NCI-H128 (cell line): ENCODE results near the gene RBFOX2.
"Not testable (repeated sequence)": the region's sequence is repeated elsewhere in the genome, so short reads cannot be mapped to it uniquely, and the experiment has no call there.

Experiments
- DNase-seq: peaks from one replicate; lab custom pipeline; 2025; ENCODE audit not compliant: unreplicated experiment; lab: John Stamatoyannopoulos, UW

The RBFOX2 gene

DNA sequence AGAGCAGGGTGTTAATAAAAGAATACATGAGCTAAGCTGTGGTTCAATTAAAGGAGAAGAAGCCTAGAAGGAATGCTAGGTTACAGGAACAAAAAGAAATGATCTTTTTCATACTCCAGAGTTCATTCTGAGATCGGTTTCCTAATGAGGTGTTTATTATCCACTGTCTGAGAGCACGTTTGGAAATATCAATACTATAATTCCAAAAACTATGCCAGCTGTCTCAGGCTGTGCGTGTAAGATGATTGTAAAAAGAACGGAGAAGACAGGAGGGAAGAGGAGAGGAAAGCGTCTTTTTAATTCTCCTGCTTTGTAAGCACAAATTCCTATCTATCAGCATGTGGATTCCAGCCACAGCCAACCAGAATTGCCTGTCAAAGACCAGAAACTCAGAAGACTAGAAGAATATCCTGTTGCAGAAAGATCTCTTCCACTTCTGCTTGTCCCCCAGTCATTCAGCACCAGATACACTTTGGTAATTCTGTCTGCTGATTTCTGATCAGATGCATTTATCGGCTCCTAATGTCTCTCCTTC lies 285.2 kb downstream of the RBFOX2 start:
- DNase-seq, result no peak

DNA sequence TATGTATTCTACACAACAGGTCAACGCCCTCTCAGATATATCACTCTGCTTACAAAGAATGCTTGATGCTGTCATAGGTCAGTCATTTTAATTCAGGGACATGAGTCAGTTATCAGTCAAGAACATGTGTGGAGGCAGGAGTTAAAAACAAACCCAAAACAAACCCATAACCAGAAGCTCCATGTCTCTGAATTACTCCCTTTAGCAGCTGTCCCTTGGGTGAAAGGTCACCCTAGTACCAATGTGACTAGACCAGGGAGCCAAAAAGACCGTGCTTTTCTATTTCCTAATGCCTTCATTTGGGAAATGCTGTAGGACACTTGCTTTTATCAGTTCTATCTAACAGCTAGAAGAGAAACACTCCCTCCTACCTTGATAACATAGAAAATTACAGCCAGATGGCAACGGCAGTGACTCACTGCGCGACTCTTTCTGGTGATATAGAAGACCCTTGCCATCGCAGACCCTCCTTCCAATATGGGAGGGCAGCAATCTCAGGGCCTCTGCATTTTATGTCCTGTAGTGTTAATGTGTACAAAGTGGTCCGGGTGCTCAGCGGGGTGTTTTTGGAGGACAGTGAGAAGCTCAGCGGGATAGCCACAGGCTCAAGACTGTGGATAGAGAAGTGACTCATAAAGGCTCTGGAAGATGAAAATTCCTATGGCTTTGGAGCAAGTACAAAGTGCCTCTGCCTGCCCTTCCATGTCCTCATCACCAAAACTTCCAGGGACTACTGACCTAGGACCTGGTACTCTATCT lies 286.1 kb downstream of the RBFOX2 start:
- no peak for DNase-seq

DNA sequence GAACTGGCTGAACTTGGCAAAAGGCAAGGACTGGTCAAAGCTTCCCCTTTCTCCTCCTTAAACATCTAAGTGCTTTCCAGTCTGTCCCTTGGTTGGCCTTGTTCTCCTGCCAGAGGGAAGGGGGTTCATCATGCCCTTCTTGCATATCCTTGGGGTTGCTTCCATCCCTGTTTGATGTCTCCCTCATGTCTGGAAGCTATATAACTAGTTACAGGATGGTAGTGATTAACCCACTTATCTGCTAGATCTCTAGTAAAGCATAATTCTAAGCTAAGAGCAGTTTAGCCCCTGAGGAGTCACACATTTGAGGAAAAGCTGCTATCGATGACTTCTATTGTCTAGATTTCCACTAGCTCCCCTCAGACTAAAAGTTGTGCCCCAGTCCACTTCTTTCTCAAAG lies 288.0 kb downstream of the RBFOX2 start:
- DNase-seq, result no peak

DNA sequence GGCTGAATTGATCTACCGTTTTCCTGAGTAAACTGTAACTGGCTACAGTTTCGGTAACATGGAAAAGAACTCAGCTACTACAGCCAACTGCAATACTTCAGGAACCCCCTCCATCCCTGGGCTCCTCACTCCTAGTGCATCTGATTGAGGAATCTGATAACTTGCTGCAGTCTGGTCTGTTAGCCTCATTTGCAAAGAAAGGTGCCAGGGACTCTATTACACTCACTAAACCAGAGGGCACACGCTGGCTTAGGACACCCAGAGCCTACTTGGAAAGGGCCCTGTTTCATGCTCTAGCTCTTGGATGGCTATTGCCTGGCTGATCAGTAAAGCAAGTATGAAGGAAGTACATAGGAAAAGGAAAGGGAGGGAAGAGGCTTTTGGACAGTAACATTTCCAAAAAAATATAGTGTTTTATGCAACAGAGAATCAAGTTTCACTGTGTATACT lies 288.7 kb downstream of the RBFOX2 start:
- DNase-seq, result no peak

DNA sequence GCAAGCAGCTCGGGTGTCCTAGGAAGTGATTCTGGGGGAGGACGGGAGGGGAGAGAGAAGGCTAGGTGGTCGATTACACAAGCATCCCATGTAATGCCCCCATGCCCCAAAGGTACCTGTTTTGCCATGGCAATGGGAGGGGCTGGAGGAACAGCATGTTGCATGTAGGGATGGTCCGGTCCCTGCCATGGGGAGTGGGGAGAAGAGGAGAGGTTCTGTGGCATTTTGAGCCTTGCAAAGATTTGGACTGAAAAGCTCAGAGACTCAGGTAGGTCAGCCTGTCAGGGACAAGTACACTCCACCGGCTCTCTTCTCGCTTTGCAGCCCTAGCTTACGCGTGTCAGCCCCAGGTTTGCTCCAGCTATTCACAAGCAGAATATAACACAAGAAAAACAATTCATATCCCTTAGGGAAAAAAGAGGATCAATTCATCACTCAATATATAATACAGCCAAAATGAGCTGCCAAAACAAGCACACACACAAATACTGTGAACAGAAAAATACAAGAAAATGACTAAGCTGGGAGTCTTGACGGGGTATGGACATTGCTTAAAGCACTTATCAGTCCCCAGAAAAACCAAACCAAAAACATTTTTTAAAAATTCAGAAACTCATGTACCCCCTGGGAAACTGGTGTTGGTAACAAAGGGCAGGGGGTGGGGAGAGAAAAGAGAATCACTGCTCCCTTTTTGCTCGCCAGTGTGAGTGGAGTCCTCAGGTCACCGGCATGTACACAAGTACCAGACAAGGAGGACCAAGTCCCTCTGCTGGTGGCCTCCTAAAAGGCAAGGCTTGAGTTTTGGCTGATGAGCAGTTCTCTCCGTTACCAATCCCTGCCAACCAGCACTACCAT lies 289.3 kb downstream of the RBFOX2 start:
- DNase-seq, result no peak

DNA sequence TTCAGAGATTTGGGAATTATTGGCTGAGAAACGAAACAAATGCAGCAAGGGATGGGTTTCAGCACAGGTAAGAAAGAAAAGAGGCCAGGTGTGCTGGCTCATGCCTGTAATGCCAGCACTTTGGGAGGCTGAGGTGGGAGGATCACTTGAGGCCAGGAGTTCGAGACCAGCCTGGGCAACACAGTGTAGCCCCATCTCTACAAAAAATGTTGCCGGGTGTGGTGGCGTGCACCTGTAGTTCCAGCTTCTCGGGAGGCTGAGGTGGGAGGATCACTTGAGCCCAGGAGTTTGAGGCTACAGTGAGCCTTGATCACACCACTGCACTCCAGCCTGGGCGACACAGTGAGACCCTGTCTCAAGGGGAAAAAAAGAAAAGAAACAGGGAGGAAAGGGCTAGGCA lies 290.7 kb downstream of the RBFOX2 start:
- not testable (repeated sequence) for DNase-seq

DNA sequence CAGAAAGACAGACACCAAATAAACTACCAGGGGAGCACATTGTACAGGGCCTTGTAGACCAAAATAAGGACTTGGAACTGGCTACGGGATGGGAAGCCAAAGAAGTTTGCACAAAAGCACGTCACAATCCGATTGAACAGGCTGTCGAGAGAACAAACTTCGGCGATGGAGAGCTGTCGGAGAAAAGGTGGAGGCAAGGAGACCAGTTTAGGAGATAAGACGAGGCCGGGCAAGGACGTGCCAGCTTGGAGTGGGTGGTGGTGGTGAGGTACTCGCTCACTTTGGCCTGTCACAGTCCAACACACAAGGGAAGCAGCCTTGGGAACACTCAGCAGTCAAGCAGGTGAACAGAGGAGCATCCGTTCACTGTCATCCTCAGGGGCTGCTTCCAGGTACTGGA lies 291.9 kb downstream of the RBFOX2 start:
- DNase-seq, result no peak

DNA sequence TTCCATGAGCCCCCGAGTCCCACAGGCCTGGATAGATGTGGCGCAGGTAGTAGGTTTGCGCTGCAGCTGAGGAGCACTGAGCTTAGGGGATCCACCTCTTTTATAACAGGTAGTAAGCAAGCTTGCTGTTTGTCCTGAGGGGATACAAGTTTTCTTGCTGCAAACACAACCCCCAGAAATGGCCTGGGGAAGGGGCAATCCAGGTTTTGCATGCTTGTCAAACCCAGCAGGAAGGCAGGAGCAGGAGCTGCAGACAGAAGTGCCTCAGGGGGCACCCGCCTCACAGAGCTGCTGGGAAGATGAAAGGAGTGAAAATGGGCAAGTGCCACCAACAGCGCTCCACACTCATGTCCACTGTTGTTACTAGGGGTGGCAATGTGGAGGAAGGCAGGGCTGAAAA lies 292.5 kb downstream of the RBFOX2 start:
- no peak for DNase-seq

DNA sequence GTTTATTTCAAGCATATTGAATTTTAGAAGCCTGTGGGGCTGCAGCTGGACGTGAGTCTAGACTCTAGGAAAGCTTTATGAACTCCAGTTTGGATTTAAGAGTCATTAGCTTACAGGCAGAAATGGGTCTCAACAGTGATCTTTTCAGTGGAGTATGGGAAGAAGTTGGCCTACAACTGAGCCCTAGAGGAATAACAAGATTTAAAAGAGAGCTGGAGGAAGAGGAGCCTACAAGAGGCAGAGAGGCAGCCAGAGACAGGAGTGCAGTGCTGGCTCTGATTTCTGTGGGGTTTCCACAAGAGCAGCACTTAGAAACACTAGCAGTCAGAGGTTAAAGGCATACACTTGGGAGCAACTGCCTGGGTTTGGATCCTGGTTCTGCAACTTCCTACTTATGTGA lies 293.1 kb downstream of the RBFOX2 start:
- no peak for DNase-seq

DNA sequence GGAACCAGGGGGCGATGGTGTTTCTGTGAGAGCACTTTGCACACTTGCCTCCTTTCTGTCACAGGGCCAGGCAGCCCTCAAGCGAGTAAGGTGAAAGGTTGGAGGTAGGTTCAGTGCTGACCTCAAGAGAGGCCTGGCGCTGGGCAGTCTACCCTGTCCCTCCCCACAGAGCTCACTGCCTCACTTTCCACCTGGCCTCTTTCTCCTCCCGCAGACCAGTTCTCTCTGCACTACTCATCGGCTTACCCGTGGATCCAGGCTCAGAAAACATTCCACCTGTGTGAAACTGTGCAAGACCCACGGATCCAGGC lies 294.2 kb downstream of the RBFOX2 start:
- DNase-seq, result no peak

DNA sequence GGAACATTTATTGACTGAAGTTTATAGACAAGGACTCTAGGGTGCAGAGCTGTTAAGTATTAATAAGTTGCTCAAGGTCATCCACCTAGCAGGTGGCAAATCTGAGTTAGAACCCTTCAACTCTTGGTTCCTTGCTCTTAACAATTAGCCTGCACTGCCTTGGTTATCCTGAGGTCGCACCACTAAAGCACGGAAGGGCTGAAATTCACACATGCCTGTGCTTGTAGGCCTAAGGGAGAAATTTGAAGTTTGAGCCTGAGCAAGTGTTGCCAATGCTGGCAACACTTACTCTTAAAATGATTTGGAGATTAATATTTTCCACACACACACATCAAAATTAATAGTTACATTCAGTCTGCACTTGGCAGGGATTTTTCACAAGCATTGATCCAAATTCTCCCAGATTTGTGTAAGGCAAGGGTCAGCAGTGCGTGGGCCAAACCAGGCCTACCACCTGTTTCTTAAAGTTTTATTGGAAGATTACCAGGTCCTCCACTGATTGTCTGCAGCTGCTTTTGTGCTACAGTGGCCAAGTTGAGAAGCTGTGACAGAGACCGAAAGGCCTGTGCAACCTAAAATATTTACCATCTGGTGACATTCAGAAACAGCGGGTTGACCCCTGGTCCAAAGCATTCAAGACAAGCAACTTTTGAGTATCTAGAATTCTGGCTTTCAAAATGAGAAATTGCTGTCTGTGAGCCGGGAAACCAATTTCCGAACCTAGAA lies 294.7 kb downstream of the RBFOX2 start:
- no peak for DNase-seq

DNA sequence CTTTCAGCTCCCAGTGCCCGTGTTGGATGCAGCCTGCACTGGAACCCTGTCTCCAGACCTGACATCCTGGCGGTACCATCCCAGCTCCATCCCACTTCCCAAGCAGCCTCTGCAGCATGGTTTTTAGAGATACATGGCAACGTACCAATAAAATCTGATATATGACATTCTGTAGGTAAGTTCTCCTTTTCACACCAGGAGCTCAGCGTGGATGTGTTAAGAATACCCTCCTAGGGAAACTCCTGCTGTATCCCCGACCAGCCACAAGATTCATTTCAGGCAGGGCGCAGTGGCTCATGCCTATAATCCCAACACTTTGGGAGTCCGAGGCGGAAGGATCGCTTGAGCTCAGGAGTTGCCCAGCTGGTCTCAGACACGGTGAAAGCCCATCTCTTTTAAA lies 295.6 kb downstream of the RBFOX2 start:
- no peak for DNase-seq

DNA sequence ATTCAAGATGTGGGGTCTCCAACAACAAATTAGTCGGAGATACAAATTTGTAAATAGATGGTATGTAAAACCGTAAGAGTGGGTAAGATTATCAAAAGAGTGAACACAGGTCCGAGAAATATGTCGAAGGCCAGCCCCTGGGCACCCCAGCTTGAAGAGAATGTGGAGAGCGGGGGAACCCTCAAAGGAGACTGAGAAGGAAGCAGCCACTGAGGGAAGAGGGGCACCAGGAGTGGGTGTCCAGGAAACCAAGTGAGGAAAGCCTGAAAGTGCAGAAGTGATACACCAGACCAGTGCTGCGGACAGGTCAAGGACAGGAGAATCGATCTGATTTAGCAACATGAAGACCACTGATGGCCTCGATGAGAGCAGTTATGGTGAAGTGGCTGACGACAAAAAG lies 296.5 kb downstream of the RBFOX2 start:
- DNase-seq, result no peak

DNA sequence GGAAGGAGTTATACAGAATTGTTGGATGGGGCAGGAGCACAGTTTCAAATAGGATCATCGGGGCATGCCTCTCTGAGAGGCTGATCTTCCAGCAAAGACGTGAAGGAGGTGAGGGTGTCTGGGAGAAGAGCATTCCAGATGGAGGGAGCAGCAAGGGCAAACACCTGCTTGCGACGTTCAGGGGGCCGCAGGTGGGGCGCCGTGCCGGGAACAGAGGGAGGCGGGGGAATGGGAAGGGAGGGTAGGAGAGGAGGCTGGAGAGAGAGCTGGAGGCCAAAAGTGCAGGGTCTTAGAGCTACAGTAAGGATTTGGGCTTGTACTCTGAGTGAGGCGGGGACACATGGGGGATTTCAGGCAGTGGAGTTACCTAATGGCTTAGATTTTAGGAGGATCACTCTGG lies 297.3 kb downstream of the RBFOX2 start:
- no peak for DNase-seq

DNA sequence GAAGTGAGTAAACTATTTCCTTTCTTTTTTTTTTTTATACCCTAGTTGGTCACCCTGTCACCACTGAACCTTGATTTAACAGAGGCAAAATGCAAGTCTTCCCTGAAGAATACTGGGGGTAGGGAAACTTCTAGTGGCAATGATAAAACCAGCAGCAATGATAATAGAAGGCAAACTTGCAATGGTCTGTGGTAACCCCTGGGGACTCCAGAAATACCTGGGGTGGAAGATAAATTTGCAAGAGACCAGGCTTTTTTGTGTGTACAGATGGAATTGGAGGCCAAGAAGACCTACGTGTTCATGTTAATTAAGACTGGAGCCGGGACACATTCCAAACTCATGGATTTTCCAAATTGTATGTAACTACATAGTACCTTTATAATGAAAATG lies 299.3 kb downstream of the RBFOX2 start:
- no peak for DNase-seq

DNA sequence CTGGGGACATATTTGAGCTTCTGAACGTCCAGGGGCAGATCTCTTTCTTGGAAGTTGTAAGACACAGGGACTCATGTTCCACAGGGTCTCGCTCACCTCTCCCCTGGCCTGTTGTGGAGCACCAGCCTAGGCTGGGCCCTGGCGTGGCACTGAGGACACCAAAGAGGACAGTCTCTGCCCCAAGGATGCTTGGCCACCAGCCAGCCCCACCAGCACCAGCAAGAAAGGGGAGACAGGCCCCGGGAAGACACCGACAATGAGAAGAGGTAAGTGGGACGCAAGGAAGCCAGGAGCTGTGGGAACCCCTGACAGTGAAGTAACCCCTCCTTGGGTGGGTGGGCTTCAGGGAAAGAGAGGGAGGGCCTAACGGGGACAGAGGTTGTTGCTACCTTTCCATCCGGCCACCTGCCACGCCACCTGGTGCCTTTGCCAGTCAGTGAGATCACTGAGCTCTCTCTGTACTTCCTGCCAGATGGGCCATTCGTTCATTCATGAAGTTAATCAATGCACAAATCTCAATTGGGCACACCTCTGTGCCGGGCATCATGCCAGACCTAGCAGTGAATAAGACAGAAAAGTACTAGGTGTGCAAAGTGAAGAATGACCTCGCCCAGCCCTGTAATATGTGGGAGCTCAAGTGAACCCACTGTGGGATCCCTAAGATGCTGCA lies 299.9 kb downstream of the RBFOX2 start:
- DNase-seq, result peak; percentile 19

DNA sequence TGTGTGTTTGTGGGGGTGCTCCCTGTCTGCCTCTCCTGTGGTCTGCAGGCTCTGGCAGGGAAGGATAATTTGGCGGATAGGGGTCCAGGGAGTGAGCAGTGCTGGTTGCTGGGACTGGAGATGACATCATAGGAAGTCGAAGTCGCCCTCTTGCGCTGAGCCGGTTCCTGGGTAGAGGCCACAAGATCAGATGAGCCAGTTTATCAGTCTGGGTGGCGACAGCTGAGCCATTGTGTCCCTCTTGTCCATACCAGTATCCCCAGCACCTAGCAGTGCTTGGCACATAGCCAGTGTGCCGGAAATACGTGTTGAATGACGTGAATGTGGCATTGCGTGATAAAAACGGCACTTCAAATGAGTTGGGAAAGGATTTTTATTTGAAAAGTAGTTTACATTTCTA lies 301.2 kb downstream of the RBFOX2 start:
- no peak for DNase-seq

DNA sequence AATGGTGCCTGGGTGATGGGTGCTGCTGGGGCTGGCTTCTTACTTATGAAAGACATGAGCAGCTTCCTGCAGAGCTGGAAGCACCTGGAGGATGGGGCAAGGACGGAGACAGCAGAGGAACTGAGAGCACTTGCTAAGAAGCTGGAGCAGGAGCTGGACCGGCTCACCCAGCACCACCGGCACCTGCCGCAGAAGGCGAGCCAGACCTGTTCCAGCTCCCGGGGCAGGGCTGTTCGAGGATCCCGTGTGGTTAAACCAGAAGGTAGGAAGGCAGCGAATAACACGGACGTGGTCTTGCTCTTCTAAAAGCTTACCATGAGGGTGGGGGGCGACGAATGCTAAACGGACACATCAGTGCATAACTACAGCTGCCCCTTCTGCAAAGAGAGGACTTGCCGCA lies 301.7 kb downstream of the RBFOX2 start:
- no peak for DNase-seq

DNA sequence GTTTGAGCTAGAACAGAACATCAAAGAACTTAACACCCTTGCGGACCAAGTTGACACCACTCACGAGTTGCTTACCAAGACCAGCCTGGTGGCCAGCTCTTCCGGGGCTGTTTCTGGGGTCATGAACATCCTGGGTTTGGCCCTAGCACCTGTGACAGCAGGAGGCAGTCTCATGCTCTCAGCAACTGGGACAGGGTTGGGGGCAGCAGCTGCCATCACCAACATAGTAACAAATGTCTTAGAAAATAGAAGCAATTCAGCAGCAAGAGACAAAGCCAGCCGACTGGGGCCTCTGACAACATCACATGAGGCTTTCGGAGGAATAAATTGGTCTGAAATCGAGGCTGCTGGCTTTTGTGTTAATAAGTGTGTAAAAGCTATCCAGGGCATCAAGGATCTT lies 302.2 kb downstream of the RBFOX2 start:
- no peak for DNase-seq

DNA sequence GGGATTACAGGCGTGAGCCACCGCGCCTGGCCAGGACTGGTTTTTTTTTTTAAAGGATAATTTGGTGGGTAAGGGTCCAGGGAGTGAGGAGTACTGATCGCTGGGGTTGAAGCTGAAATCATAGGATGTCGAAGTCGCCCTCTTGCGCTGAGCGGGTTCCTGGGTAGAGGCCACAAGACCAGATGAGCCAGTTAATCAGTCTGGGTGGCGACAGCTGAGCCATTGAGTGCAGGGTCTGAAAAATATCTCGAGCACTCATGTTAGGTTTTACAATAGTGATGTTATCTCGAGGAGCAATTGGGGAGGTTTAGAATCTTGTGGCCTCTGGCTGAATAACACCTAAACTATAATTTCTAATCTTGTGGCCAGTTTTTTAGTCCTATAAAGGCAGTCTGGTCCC lies 303.1 kb downstream of the RBFOX2 start:
- DNase-seq, result no peak

DNA sequence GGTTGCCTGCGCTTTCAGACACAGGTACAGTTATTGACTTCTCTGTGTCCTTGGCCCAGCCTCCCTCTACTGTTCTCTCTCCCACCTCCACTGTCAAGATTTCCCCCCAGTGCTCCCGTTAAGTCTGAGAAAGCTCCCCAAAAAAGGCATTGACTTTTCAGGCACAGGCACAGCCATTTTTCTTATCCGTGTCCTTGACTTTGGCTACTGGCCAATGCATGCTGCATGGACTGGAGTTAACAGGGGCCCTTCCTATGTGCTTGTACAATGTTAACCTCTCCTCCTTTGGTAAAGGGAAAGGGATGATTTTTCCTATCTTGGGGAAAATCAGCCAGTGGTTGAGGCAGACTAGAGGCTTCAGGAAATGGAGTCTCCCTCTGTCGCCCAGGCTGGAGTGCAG lies 306.7 kb downstream of the RBFOX2 start:
- no peak for DNase-seq
